Measurements from ENCODE around the gene TPM4.
"Not testable (repeated sequence)": the region's sequence is repeated elsewhere in the genome, so short reads cannot be mapped to it uniquely, and the experiment has no call there.

The TPM4 gene

GRCh38 chr19:16099314-16099965, 23.1 kb downstream of the TPM4 start:
- DNase-seq = not testable (repeated sequence)

GRCh38 chr19:16100524-16100923, 24.2 kb downstream of the TPM4 start:
- no peak for DNase-seq

- no peak for DNase-seq
These were observed 28.4 kb downstream of the TPM4 start for GRCh38 chr19:16104722-16105121.

- no peak for DNase-seq
These were observed 29.8 kb downstream of the TPM4 start for GRCh38 chr19:16106121-16106520.

GRCh38 chr19:16111160-16111908, 35.0 kb downstream of the TPM4 start, which contains the start of gene RAB8A:
Gene RAB8A (plus strand): TSS chr19:16111889. CDS start chr19:16111902, 13 bp downstream.
- peak; percentile 99 for DNase-seq

- DNase-seq = no peak
These were observed 35.8 kb downstream of the TPM4 start for GRCh38 chr19:16111909-16112752.

- no peak for DNase-seq
These were observed 36.5 kb downstream of the TPM4 start for GRCh38 chr19:16112778-16113177.

GRCh38 chr19:16113727-16114126, 37.4 kb downstream of the TPM4 start:
- no peak for DNase-seq

- DNase-seq = no peak
These were observed 39.2 kb downstream of the TPM4 start for GRCh38 chr19:16115301-16116039.

- DNase-seq = no peak
These were observed 39.8 kb downstream of the TPM4 start for GRCh38 chr19:16116067-16116466.

GRCh38 chr19:16117594-16118033, 41.3 kb downstream of the TPM4 start:
- DNase-seq = no peak

- DNase-seq = no peak
These were observed 42.3 kb downstream of the TPM4 start for GRCh38 chr19:16118489-16119033.

GRCh38 chr19:16119075-16119857, 43.0 kb downstream of the TPM4 start:
- DNase-seq = not testable (repeated sequence)

- DNase-seq = no peak
These were observed 44.8 kb downstream of the TPM4 start for GRCh38 chr19:16121141-16121540.

GRCh38 chr19:16121967-16122366, 45.7 kb downstream of the TPM4 start:
- no peak for DNase-seq

- no peak for DNase-seq
These were observed 48.7 kb downstream of the TPM4 start for GRCh38 chr19:16124953-16125352.

GRCh38 chr19:16125737-16126495, 49.6 kb downstream of the TPM4 start:
- no peak for DNase-seq

GRCh38 chr19:16127080-16127479, 50.8 kb downstream of the TPM4 start:
- no peak for DNase-seq

GRCh38 chr19:16127776-16128371, 51.6 kb downstream of the TPM4 start:
- no peak for DNase-seq

GRCh38 chr19:16131648-16132047, 55.4 kb downstream of the TPM4 start:
- DNase-seq = no peak
